ENCODE data around the gene CHAF1A. TPM values are rescaled to one million over a fixed set of nuclear protein-coding genes. Genes with fewer than 3 reads are reported as not detected.
A peak's percentile ranks its signal among the peaks of the same experiment; 100 is the strongest.

The CHAF1A gene
- total RNA-seq, 4 donors from 2014 or later = 8.5 to 28.9 (median 11.1) TPM

DNA sequence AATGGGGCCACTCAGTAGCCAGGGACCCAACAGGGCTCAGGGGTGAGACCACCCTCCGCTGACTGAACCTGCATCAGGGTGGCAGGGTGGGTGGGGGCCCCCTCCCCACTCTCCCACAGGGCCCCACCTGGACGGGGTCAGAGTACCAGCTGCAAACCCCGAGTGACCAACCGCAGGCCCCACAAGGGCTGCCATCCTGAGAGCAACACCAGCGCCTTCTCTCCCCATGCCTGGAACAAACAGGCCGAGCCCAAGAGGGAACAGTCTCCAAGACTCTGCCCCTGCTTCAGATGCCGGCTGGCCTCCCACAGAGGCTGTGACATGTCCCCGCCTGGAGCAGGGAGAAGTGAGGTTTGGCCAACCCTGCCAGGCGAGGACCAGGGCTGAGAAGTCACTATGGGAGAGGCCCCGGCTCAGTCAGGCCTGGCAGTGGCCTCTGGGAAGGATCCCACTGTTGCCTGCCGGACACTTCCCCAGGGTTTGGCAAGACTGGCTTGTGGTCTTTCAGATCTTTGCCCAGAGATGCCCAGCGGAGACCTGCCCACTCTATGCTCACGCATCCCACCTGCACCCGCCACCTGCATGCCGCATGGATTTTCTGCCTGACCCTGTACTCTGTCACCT is 31.9 kb upstream of the CHAF1A start:
- Histone ChIP-seq H3K27ac (peak overlapping the region in 2 of 4 donors; percentile 81 to 82), H3K4me3 (no peak overlapping the region), H3K4me1 (peaks cover 51 to 63% (median 61%) of the 10 kb centered on the region in 4 donors), H3K9me3 (no peaks in the 10 kb centered on the region), H3K27me3 (no peaks in the 10 kb centered on the region), H3K36me3 (no peaks in the 10 kb centered on the region)
- intact Hi-C loops (cut with DNase I; ENCODE audit: low total_unique reads) (loop anchor here (2.0 kb wide), 1 partner anchor 30 kb away; the partner anchor contains the start of gene SH3GL1), in situ Hi-C loops (cut with MboI; ENCODE audit: low pct_ligation_motif_present in 1 of 4, low pct_unique_long_range_greater_than_20kb in 1 of 4, low sequenced_read_pairs in 3 of 4) (loop anchor here in 1 of 4 donors (25.0 kb wide), 1 partner anchor 108 kb away; no protein-coding TSS in a partner anchor)
- no peak for DNase-seq
- TF ChIP-seq EP300 (IDR thresholded peaks at IDR 0.05; ENCODE audit: low read depth) (no peak), POLR2AphosphoS5 (IDR thresholded peaks at IDR 0.05) (no peak)
- WGBS, 2 donors (ENCODE audit: low coverage in 1 of 2) = 94% methylated on average over 15 of the region's 15 CpGs; no CpG with 5 or more reads in 1 of the 2 donors

DNA sequence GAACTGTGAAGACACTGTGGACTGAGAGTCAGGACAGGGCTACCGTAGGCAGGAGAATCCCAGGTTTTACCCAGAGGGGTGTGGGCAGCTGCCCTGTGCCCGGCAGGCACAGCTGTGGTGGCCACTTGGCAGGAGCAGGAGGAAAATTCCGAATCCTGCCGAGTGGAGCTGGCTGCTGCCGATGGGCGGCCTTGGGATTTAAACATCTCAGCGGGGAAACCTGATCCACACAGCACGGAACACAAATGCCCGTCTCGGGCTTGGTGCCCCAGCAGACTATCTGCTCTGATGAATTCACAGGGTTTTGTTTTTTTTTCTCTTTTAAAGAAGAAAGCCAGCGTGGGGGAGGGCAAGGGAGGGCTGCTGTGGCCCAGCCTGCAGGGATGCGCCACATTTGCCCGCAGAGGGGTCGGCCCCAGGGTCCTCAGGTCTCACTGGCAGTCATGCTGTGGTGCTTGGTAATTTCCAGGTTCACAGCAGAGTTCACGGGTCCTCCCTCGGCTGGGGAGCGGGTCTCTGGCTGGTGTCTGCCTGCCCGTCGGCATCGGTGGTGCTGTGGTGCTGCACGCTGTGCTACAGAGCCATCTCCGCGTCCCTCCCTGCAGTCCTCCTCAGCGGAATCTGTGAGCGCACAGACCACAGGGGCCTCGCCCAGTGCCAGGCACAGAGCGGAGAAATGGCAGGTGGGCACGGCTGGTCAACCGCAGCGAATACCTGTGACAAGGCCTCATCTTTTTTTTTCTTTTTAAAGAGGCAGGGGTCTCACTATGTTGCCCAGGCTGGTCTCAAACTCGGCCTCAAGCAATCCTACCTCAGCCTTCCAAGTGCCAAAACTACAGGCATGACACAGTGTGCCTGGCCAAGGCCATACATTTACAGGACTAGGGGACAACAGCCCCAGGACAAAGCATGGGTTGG is 30.9 kb upstream of the CHAF1A start:
- Histone ChIP-seq H3K36me3 (no peaks in the 10 kb centered on the region), H3K4me3 (no peak overlapping the region), H3K27me3 (no peaks in the 10 kb centered on the region), H3K9me3 (no peaks in the 10 kb centered on the region), H3K27ac (peak overlapping the region in 1 of 4 donors; percentile 82), H3K4me1 (peaks cover 59 to 72% (median 71%) of the 10 kb centered on the region in 4 donors)
- in situ Hi-C loops (cut with MboI; ENCODE audit: low pct_ligation_motif_present in 1 of 4, low pct_unique_long_range_greater_than_20kb in 1 of 4, low sequenced_read_pairs in 3 of 4) (loop anchor here in 1 of 4 donors (25.0 kb wide), 1 partner anchor 109 kb away; no protein-coding TSS in a partner anchor), intact Hi-C loops (cut with DNase I; ENCODE audit: low total_unique reads) (loop anchor here (2.0 kb wide), 1 partner anchor 29 kb away; the partner anchor contains the start of gene SH3GL1)
- TF ChIP-seq, protein P1, sequence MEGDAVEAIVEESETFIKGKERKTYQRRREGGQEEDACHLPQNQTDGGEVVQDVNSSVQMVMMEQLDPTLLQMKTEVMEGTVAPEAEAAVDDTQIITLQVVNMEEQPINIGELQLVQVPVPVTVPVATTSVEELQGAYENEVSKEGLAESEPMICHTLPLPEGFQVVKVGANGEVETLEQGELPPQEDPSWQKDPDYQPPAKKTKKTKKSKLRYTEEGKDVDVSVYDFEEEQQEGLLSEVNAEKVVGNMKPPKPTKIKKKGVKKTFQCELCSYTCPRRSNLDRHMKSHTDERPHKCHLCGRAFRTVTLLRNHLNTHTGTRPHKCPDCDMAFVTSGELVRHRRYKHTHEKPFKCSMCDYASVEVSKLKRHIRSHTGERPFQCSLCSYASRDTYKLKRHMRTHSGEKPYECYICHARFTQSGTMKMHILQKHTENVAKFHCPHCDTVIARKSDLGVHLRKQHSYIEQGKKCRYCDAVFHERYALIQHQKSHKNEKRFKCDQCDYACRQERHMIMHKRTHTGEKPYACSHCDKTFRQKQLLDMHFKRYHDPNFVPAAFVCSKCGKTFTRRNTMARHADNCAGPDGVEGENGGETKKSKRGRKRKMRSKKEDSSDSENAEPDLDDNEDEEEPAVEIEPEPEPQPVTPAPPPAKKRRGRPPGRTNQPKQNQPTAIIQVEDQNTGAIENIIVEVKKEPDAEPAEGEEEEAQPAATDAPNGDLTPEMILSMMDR (IDR thresholded peaks at IDR 0.05) = no peak
- no peak for TF ChIP-seq POLR2A (IDR thresholded peaks at IDR 0.05)
- no peak for TF ChIP-seq EP300 (IDR thresholded peaks at IDR 0.05; ENCODE audit: low read depth)
- TF ChIP-seq POLR2AphosphoS5 (IDR thresholded peaks at IDR 0.05) = no peak
- no peak for DNase-seq
- 80 to 94% methylated on average over 1 to 31 of the region's 31 CpGs for WGBS, 2 donors (ENCODE audit: low coverage in 1 of 2)

DNA sequence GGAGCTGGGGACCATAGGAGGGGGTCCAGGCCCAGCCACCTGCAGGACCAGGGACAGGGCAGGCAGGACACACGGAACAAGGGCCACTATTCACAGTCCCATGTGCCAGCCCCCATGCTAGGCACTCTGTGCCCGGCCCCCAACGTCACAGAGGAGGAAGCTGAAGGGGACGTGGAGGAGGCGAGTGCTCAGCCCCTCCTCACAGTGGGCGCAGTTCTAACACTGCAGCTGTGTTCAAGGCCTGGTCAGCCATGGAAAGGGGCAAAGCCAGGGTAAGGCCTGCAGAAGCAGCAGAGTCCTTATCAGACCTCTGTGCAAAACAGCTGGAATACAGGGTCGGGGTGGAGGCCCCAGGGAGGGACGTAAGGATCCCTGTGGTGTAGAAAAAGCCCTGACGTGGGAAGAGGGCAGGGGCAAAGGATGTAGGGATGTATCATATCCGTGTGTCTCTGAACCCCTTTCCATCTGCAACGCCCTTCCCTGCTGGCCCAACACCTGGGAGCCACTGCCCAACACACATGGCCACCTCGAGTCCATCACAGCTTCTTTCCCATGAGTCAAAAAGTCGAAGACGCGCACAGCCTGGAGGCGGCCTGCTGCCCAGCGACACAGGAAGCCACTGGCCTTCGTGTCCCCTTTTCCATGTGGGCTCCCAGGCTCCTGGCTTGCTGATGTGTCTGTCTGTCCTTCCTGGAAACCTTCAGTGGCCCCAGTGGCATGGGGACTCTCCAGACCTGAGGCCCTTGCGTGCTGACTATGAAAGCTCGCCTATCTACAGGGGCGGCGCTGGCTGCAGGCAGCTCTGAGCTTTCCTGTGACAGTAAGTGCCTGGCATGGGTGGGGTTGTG is 30.1 kb upstream of the CHAF1A start:
- H3K27ac ChIP-seq = peak overlapping the region in 3 of 4 donors; percentile 75 to 85 (median 81)
- no peaks in the 10 kb centered on the region for H3K36me3 ChIP-seq

DNA sequence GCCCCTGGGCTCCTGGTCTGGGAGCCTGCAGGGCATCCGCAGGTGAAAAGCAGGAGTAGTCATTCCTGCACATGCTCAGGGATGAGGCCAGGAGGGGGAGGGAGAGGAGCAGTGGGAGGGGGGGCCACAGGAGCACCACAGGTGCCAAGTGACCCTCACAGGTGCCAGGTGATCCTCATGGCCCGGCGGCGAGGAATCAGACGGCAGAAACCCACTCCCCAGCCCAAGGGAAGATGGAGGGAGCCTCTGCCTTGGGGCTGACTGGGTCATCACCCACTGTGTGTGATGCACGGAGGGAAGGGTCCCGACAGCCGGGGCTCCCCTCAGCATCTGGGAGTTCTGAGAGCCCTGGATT is 29.4 kb upstream of the CHAF1A start:
- no peak for DNase-seq
- peaks cover 62 to 81% (median 74%) of the 10 kb centered on the region in 4 donors for H3K4me1 ChIP-seq
- peak overlapping the region; percentile 75 to 85 (median 81) for H3K27ac ChIP-seq
- no peaks in the 10 kb centered on the region for H3K9me3 ChIP-seq
- H3K36me3 ChIP-seq = no peaks in the 10 kb centered on the region
- H3K27me3 ChIP-seq = no peaks in the 10 kb centered on the region
- H3K4me3 ChIP-seq = no peak overlapping the region
- in situ Hi-C loops (cut with MboI; ENCODE audit: low pct_ligation_motif_present in 1 of 4, low pct_unique_long_range_greater_than_20kb in 1 of 4, low sequenced_read_pairs in 3 of 4) = loop anchor here in 1 of 4 donors (25.0 kb wide), 1 partner anchor 111 kb away; no protein-coding TSS in a partner anchor
- TF ChIP-seq POLR2A (IDR thresholded peaks at IDR 0.05) (no peak), POLR2AphosphoS5 (IDR thresholded peaks at IDR 0.05) (no peak), EP300 (IDR thresholded peaks at IDR 0.05; ENCODE audit: low read depth) (no peak)
- TF ChIP-seq, protein P1 (IDR thresholded peaks at IDR 0.05) = no peak
- intact Hi-C loops (cut with DNase I; ENCODE audit: low total_unique reads) = no loop called here
- WGBS, 2 donors (ENCODE audit: low coverage in 1 of 2) = 90% methylated on average over 8 of the region's 8 CpGs; no CpG with 5 or more reads in 1 of the 2 donors

More for the DNA sequence above, 30.1 kb upstream of the CHAF1A start:
- no peak overlapping the region for H3K4me3 ChIP-seq
- H3K9me3 ChIP-seq = no peaks in the 10 kb centered on the region
- peaks cover 64 to 81% (median 75%) of the 10 kb centered on the region in 4 donors for H3K4me1 ChIP-seq
- intact Hi-C loops (cut with DNase I; ENCODE audit: low total_unique reads) (no loop called here), in situ Hi-C loops (cut with MboI; ENCODE audit: low pct_ligation_motif_present in 1 of 4, low pct_unique_long_range_greater_than_20kb in 1 of 4, low sequenced_read_pairs in 3 of 4) (loop anchor here in 1 of 4 donors (25.0 kb wide), 1 partner anchor 110 kb away; no protein-coding TSS in a partner anchor)
- H3K27me3 ChIP-seq = no peaks in the 10 kb centered on the region
- no peak for DNase-seq
- 88 to 94% methylated on average over 3 to 21 of the region's 22 CpGs for WGBS, 2 donors (ENCODE audit: low coverage in 1 of 2)
- TF ChIP-seq, protein P1 (IDR thresholded peaks at IDR 0.05) = no peak
- TF ChIP-seq POLR2AphosphoS5 (IDR thresholded peaks at IDR 0.05) (no peak), EP300 (IDR thresholded peaks at IDR 0.05; ENCODE audit: low read depth) (no peak), POLR2A (IDR thresholded peaks at IDR 0.05) (no peak)
